ENCODE data around the gene LMTK3. TPM values are rescaled to one million over a fixed set of nuclear protein-coding genes. Genes with fewer than 3 reads are reported as not detected.
"Not testable (repeated sequence)": the region's sequence is repeated elsewhere in the genome, so short reads cannot be mapped to it uniquely, and the experiment has no call there.

Gene LMTK3
- polyA plus RNA-seq, 4 donors: 0.41 to 5.3 (median 2.0) TPM

DNA sequence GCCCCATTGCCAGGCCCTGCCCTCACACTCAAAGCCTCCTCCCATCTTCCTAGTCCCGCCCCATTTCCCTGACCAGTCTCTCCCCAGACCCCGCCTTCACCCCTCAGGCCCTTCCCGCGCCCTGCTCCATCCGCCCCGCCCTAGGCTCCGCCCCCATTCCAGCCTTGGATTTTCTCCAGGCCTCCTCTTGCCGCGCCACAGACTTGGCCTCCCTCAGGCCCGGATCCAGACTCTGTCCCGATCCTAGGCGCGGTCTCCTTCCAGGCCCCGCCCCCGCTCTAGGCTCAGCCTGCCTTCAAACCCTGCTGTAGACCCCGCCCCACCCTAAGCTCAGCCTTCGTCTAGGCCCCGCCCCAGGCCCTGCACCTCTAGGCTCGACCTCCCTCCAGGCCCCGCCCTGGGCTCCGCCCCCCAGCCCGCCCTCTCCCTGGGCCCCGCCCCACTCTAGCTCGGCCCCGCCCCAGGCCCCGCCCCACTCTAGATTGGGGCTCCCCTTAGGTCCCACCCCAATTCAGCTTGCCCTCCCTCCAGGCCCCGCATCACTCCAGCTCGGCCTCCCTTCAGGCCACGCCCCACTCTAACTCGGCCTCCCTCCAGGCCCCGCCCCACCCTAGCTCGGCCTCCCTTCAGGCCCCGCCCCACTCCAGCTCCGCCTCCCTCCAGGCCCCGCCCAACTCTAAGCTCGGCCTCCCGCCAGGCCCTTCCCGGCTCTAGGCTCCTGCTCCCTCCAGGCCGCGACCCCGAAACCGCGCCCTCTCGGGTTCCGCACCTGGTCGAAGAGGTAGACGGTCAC lies 18.5 kb downstream of the LMTK3 start:
- peak; percentile 75 to 85 (median 76) for DNase-seq (ENCODE audit: low read depth in 4 of 4, low spot score in 3 of 4)

DNA sequence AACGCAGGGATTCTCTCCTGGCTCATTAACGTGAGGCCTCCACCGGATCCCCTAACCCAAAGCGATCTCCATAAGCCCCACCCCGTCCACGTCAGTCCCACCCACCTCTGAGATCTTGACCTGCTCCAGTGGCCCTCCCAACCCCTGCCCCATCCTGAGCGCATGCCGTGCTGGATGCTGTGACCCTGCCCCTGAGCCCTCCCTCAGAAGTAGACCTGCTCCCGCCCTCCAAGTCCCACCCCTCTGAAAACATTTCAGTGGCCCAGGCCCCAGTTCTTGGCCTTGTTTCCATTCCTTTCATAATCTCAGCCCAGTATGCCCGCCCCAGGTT lies 19.9 kb downstream of the LMTK3 start:
- DNase-seq (ENCODE audit: low read depth in 4 of 4, low spot score in 3 of 4): no peak

- no peak for DNase-seq (ENCODE audit: low read depth in 4 of 4, low spot score in 3 of 4)
Observed at GRCh38 chr19:48490981-48491792, 20.4 kb downstream of the LMTK3 start.

DNA sequence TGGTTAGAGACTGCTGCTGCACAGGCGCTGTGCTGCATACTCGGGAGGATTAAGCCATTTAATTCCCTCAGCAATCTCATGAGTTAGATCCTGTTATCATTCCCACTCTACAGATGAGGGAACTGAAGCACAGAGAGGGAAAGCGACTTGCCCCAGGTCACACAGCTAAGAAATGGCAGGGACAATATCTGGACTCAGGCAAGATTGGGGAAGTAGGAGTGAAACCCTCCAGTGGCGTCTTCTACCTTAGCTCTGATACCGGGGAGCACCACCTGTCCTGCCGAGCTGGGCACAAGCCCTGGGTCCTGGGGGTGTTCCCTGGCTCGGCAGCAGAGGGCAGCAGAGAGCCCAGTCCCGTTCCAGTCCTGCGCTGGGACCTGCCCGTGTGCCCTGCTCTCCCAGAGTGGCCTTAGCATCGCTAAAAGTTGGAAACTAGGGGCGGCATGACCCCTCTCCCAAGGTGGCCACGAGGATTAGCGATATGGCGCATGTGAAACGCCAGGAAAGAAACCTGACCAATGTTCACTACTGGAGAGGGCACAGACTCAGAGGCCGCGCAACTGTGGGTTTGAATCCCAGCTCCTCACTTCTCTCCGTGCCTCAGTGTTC lies 21.9 kb downstream of the LMTK3 start:
- no peak for DNase-seq (ENCODE audit: low read depth in 4 of 4, low spot score in 3 of 4)

- not testable (repeated sequence) for DNase-seq (ENCODE audit: low read depth in 4 of 4, low spot score in 3 of 4)
Observed at GRCh38 chr19:48488478-48488877, 23.2 kb downstream of the LMTK3 start.

DNA sequence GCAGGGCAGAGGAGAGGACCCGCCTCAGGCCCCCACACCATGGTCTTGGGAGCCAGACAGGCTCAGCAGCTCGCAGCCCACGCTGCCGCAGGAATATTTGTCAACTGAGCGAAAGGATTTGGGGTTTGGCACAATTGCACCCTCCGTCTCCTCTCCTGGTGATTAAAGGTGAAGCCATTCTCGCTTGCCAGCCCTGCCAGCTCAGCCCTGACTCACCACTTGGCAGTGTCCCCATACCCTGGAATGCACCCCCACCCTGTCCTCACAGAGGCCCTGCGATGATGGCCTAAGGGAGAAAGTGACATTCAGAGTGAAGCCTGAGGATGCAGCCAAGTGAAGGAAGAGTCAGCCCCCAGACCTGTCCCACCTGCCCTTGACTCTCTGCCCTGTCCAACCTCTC lies 23.7 kb downstream of the LMTK3 start:
- DNase-seq (ENCODE audit: low read depth in 4 of 4, low spot score in 3 of 4): no peak

DNA sequence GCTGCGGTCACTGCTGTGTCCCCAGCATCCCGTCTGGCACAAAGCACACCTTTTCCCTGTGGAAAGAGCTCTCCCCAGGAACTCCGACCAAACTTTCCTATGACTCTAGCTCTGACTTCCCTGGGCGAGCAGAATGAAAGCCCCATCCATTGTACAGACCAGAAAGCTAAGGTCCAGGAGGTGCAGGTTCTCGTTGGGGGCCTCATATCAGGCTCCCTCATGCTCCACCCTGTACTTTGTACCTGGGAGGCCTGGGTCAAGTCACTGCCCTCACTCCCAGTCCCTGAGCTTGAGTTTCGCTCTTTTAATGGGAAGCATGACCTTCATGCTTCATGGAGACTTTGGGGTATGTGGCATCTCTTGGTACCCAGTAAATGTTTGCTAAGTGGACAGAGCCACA lies 24.1 kb downstream of the LMTK3 start:
- no peak for DNase-seq (ENCODE audit: low read depth in 4 of 4, low spot score in 3 of 4)

DNA sequence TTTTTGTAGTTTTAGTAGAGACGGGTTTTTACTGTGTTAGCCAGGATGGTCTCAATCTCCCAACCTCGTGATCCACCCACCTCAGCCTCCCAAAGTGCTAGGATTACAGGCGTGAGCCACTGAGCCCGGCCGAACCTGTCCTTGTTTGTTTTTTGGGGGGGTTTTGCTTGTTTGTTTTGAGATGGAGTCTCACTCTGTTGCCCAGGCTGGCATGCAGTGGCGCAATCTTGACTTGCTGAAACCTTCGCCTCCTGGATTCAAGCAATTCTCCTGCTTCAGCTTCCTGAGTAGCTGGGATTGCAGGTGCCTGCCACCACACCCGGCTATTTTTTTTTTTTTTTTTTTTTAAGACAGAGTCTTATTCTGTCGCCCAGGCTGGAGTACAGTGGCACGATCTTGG lies 24.9 kb downstream of the LMTK3 start:
- not testable (repeated sequence) for DNase-seq (ENCODE audit: low read depth in 4 of 4, low spot score in 3 of 4)

GRCh38 chr19:48484931-48485612 lies 26.6 kb downstream of the LMTK3 start:
- no peak for DNase-seq (ENCODE audit: low read depth in 4 of 4, low spot score in 3 of 4)

DNA sequence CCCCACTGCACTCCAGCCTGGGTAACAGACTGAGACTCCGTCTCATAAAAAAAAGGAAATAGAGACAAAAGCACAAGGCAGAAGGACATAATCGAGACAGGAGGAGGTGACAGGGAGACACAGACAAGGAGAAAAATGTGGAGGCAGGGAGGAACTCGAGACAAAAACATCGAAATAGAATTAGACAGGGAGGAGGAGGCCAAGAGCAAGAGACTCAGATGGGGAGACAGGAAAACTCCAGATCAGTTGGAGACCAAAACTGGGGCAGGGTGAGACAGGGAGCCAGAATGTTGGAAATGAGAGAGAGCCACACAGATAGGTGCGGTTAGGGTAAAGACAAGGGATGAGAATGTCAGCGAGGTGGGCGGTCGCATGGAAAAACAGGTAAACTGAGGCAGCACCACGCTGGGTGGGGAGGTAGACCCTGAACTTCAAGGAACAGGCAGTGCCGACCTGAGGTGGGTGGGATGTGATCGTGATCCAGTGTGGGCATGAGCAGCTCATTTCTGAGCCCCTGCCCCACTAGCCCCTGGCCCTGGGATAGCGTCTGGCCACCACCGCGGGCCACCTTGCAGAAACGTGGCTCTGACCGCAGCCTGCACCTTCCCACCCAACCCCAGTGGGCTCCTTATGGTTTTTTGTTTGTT lies 27.3 kb downstream of the LMTK3 start:
- no peak for DNase-seq (ENCODE audit: low read depth in 4 of 4, low spot score in 3 of 4)

DNA sequence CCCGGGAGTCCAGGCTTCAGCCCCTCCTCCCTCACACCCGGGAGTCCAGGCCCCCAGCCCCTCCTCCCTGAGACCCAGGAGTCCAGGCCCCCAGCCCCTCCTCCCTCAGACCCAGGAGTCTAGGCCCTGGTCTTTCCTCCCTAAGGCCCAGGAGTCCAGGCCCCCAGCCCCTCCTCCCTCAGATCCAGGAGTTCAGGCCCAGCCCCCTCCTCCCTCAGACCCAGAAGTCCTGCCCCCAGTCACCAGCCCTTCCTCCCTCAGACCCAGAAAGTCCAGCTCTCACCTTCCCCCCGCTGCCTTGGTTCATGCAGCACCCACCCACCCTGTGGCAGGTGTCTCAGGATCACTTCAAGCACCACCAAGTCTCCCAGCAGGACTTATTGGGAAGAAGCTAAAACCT lies 28.3 kb downstream of the LMTK3 start:
- DNase-seq (ENCODE audit: low read depth in 4 of 4, low spot score in 3 of 4): no peak

- DNase-seq (ENCODE audit: low read depth in 4 of 4, low spot score in 3 of 4): no peak
Observed at GRCh38 chr19:48481846-48482639, 29.6 kb downstream of the LMTK3 start.

- no peak for DNase-seq (ENCODE audit: low read depth in 4 of 4, low spot score in 3 of 4)
Observed at GRCh38 chr19:48480558-48481500, 30.8 kb downstream of the LMTK3 start.

- no peak for DNase-seq (ENCODE audit: low read depth in 4 of 4, low spot score in 3 of 4)
Observed at GRCh38 chr19:48480183-48480557, 31.5 kb downstream of the LMTK3 start.

DNA sequence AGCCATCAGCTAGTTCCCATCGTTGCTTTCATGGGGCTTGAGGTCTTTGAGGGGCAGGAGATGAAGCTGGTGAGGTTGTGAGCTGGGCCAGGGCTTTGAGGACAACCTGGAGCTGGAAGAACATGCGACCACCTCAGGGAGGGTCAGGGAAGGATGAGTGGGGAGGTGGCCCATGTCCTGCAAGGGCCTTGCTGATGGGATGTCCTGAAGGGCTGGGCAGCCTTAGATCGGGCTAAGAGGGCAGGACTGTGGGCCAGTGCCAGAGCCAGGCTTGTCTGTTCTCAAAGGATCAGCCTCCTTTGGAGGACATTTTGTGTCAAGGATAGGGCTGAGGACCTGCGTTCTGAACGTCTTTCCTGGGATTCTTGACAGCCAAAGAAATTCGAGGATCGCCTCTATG lies 31.9 kb downstream of the LMTK3 start:
- no peak for DNase-seq (ENCODE audit: low read depth in 4 of 4, low spot score in 3 of 4)

DNA sequence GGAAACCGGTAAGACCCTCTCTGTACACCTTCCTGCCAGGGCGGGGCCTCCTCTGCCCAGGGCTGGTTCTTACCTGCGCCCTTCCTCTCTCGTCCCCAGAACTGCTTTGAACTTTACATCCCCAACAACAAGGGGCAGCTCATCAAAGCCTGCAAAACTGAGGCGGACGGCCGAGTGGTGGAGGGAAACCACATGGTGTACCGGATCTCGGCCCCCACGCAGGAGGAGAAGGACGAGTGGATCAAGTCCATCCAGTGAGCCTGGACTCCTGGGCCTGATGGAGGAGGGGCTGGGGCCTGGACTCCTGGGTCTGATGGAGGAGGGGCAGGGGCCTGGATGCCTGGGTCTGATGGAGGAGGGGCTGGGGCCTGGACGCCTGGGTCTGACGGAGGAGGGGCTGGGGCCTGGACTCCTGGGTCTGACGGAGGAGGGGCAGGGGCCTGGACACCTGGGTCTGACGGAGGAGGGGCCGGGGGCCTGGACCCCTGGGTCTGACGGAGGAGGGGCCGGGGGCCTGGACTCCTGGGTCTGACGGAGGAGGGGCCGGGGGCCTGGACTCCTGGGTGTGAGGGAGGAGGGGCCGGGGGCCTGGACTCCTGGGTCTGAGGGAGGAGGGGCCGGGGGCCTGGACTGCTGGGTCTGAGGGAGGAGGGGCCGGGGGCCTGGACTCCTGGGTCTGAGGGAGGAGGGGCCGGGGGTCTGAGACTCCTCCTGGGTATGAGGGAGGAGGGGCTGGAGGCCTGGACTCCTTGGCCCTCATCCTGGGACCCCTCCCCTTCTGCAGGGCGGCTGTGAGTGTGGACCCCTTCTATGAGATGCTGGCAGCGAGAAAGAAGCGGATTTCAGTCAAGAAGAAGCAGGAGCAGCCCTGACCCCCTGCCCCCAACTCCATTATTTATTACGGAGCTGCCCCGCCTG lies 33.0 kb downstream of the LMTK3 start:
- no peak for DNase-seq (ENCODE audit: low read depth in 4 of 4, low spot score in 3 of 4)

GRCh38 chr19:48477698-48478338 lies 33.8 kb downstream of the LMTK3 start:
- no peak for DNase-seq (ENCODE audit: low read depth in 4 of 4, low spot score in 3 of 4)
